Mammary epithelial cell (primary cell): ENCODE data around the gene GRID1.

ENCODE experiments used
- CTCF ChIP-seq, 2 donors: IDR thresholded peaks in 1 of 2; conservative IDR thresholded peaks in 1 of 2; 2 replicates each; pipeline ENCODE4 v1.5.1; 2011 to 2012; ENCODE audit warnings: inconsistent platforms in 2 of 2, low read length in 2 of 2, mild to moderate bottlenecking in 2 of 2, control low read depth in 1 of 2, low read depth in 1 of 2; ENCODE audit not compliant: insufficient read depth in 1 of 2; ENCODE audit errors: extremely low read depth in 1 of 2
- EZH2 ChIP-seq: IDR thresholded peaks from 2 replicates; pipeline ENCODE4 v1.6.1; 2012; ENCODE audit warnings: low read length, inconsistent platforms, borderline replicate concordance

DNA sequence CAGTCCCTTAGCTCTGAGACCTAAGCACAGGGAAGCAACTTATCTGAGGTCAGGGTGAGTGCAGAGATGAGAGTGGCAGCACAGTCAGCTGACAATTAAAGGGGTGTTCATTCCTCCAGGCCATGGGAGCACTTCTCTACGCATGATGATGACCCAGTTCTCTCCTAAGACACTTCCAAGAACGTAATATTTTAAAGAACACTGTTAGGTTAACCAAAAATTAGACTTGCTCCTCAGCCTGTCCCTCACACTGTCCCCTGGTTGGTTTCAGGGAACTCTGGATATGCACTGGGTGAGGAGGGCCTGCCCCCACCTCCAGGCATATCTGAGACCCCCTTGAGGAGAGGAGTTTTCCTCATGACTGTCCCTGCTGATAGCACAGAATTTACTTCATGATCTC is 767.5 kb downstream of the GRID1 start:
- TF ChIP-seq CTCF (conservative IDR thresholded peaks at IDR 0.05 in 1 of 2, IDR thresholded peaks at IDR 0.05 in 1 of 2; ENCODE audit: extremely low read depth in 1 of 2, insufficient read depth in 1 of 2, low read depth in 1 of 2, low read length in 2 of 2) (no peak), EZH2 (no peak)
